Suppressor macrophage treated with lipopolysaccharide for 1 hour (primary cell): Measurements from ENCODE around the gene STOX2.
A peak's percentile ranks its signal among the peaks of the same experiment; 100 is the strongest.

Experiments used
- DNase-seq, 3 donors: peaks; one replicate each; pipeline ENCODE4 v3.0.0-alpha.2; 2020 to 2022

STOX2 gene

GRCh38 chr4:183898456-183898855, 6.7 kb upstream of the STOX2 start:
- no peak for DNase-seq

GRCh38 chr4:183903021-183903760, 1.9 kb upstream of the STOX2 start:
- DNase-seq = no peak

DNA sequence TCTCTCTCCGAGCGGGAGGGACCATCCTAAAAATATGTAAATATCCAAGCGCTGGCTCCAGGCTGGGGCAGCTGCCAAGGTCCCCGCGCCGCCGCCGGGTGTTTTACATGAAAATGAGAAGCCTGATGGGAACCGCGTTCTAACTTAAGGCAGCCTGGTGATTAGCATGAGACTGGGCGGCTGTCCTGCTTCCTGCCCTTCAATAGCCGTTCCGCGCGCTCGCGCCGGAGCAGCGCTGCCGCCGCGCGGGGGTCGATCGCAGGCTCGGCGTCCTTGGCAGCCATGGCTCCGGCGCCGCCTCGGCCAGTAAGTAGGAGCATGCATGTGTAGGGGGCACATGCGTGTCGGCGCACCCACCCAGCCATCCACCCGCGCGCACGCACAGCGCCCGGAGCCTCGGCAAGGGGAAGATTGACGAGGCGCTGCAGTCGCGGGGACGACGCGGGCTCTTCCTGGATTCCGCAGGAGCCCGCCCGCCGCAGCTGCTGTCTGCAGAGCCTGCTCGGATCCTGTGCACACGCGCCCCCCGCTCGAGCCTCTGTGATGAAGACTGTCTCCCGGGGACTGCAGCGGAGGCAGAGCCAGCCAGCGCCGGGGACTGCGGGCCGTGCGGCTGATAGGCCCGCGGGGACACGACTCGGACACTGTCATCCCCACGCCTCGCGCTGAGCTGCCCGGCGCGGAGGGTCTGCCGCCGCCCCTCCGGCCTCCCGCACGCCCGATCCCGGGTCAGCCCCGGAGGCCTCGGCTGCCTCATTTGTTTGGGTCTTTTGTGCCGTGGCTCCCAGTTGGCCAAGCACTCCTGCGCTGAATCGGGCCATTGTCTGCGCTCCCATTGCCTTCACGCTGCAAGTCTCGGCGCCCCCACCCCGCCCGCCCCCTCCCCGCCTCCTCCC, 734 bp downstream of the STOX2 start:
- peak in 2 of 3 donors; percentile 11 to 27 for DNase-seq

- DNase-seq = no peak
Measured at GRCh38 chr4:183906489-183906738, 1.3 kb downstream of the STOX2 start.

DNA sequence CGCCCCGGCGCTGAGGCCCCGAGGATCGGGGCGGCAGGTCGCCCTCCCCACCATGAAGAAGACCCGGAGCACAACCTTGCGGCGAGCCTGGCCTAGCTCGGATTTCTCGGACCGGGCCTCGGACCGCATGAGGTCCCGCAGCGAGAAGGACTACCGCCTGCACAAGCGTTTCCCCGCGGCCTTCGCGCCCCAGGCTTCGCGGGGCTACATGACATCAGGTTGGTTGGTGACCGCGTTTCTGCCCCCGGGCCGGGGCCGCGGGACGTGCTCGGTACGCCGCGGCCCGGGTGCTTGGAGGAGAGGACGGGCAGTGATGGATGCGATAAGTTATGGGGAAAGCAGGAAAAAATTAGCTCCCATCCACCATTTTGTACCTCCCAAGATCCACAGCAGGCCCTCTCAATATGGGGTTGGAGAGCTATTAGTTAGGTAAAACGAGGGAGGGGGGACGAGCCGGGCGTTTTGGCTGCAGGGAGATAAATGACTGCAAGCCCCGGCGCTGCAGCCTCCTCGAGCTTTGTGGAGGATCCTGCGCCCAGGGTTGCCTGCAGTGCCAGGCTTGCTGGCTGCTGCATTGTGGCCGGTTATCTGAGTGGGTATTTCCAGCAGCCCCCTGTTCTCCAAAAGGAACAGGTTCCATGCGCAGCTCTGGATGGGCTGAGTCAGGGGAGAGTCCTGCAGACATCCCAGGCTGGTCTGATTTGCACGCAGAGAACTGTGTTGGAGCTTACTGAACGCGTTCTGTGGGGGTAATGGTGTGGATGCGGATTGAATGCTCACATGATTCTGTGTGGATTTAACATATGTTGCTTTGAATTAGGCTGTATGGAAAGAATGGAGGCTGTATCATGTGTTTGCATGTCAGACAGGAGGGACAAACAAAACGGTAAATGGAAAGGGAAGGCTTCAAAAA, 1.9 kb downstream of the STOX2 start:
- peak in 1 of 3 donors; percentile 6 for DNase-seq

GRCh38 chr4:183907871-183908683, 3.0 kb downstream of the STOX2 start:
- DNase-seq = no peak

- no peak for DNase-seq
Measured at GRCh38 chr4:183909187-183909586, 4.1 kb downstream of the STOX2 start.

GRCh38 chr4:183909801-183910200, 4.7 kb downstream of the STOX2 start:
- DNase-seq = no peak

- DNase-seq = no peak
Measured at GRCh38 chr4:183912585-183912984, 7.5 kb downstream of the STOX2 start.

DNA sequence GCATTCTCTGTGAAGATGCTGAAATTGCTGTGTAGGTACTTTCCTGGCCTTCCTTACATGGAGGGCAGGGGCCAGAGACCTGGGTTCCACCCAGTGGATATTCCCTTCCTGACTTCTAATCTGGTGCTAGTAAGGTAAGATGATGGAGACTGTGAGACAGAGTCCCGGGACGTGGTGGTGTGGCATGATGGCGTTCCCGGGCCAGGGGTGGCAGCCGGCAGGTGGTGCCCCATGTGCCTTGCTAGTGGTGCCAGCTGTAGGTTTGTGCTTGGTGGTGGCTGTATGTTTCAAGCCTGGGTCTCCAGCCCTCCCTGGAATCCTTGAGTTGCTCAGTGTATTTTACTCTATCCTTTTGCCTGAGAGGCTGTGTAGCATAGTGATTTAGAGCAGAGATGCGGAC, 10.9 kb downstream of the STOX2 start:
- DNase-seq = no peak

DNA sequence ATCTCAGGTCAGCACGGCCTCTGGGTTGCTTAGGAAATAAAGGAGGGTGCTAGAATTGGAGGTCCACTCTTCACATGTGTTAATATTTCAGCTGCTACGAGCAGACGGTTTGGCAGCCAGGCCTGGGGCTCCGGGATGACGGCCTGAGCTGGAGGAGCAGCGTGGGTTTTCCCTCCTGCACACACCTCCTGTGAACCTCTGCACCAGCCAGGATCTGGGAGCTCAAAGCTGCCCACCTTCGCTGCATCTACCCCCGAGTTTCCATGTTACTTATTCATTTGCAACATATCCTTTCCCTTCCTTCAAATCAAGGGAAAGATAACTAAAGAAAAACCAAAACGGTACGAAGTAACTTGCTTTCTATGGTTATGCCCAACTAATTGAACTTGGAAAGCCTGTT, 13.6 kb downstream of the STOX2 start:
- DNase-seq = no peak

DNA sequence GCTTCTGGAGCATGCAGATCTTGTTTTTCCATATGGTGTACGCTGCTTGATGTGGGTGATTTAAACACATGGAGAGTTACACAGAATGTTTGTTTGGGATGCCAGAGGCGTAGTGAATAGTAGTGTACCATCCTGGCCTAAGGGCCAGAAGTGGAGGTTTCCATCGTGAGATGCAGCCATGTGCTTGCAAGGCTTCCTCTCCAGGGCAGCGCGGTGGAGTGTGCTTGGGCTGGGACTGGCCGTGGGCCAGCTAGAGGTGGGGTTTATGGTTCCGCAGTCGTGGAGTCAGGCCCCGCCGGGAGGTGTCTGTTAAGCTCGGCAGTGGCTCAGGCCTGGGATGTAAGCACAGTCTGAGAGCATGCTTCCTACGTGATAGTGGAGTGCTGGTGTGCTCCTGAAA, 14.0 kb downstream of the STOX2 start:
- DNase-seq = no peak

DNA sequence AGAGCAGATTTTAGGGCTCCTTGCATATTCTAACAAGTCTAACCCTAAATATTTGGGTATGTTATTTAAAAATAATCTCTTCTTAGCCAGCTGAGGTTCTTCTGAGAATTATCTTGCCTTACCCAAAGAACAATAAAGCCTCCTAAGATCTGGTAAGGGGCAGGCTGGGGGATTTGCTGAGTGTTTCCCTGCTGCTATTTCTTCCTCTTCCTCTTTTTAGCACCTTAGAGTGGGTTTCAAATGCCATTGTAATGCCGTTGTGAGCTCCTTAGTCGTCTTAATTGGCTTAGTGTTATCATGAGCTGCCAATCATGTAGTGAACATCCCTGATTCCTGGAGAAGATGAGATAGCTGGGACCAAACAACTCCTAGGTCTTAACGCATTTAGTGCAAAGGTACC, 15.4 kb downstream of the STOX2 start:
- no peak for DNase-seq

DNA sequence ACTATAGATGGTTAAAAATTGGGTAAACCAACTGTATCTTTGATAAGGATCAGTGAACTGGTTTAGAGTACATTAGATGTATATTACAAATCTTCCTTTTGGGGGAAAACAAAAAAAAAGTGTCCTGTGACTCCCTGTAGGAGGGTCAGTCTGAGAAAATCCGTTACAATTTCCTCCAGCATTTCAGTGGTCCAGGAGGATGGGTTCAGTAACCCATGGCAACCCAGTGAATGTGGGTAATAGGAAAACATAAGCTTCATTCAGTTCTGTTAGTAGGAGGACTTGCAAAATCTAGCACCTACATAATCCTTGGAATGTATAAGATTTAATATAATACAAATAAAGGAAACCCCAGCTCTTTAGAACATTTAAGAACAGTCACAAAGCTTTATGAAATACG, 16.2 kb downstream of the STOX2 start:
- no peak for DNase-seq

GRCh38 chr4:183924362-183925044, 19.4 kb downstream of the STOX2 start:
- no peak for DNase-seq

DNA sequence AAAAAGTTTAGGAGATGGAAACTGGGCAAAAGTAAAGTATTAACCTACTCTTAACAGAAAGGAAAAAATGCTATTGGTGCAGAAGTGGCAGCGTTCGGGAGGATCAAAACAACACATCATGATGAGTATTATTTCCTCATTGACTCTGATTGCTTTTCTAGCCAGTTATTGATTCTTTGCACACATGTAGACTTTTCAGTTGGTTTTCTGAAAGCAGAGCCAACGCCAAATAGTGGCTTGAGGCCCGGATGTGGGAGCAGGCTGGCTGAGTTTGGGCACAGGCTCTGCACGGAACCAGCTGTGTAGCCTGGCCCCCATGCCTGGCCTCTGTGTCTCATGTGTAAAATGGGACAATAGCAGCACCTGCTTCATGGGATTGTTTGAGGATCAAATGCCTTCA, 21.8 kb downstream of the STOX2 start:
- no peak for DNase-seq

GRCh38 chr4:183932576-183932975, 27.5 kb downstream of the STOX2 start:
- no peak for DNase-seq

GRCh38 chr4:183934761-183935160, 29.7 kb downstream of the STOX2 start:
- DNase-seq = no peak

GRCh38 chr4:183935355-183936005, 30.4 kb downstream of the STOX2 start:
- DNase-seq = no peak

DNA sequence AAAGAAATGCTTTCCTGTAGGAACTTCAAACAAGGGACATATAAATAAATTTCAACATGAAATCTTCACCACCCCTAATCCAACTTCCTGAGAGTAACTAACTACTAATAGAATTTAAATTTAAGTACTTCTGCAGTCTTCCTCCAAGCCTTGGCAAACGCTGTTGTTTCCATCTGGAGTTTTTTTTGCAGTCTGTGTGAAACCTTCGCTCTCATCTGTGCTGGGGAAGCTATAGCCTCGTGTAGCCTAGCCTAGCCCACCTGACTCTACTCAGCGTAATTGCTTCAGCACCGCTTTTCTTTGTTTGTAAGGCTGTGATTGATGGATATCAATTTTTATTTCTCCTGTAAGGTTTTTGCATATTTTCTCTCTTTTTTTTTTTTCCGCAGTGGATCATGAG, 30.9 kb downstream of the STOX2 start:
- DNase-seq = no peak
